ENCODE data around the gene DOCK11.

GRCh38 chrX:118548841-118549240 lies 53.2 kb downstream of the DOCK11 start:
- no peak for TF ChIP-seq GATA2 (CRISPR knock-in tag; IDR thresholded peaks at IDR 0.05)
- no peak for TF ChIP-seq ELF4 (CRISPR knock-in tag; IDR thresholded peaks at IDR 0.05)
- TF ChIP-seq SMC3 (conservative IDR thresholded peaks at IDR 0.05; ENCODE audit: insufficient read depth, low read depth, low read length) = no peak
- TF ChIP-seq MEIS2 (IDR thresholded peaks at IDR 0.05; ENCODE audit: partially characterized antibody) = no peak
